ENCODE results near the gene AGXT.

AGXT gene

GRCh38 chr2:240869109-240869955 lies 708 bp downstream of the AGXT start:
- no peak for DNase-seq (ENCODE audit: low read depth, low spot score)

DNA sequence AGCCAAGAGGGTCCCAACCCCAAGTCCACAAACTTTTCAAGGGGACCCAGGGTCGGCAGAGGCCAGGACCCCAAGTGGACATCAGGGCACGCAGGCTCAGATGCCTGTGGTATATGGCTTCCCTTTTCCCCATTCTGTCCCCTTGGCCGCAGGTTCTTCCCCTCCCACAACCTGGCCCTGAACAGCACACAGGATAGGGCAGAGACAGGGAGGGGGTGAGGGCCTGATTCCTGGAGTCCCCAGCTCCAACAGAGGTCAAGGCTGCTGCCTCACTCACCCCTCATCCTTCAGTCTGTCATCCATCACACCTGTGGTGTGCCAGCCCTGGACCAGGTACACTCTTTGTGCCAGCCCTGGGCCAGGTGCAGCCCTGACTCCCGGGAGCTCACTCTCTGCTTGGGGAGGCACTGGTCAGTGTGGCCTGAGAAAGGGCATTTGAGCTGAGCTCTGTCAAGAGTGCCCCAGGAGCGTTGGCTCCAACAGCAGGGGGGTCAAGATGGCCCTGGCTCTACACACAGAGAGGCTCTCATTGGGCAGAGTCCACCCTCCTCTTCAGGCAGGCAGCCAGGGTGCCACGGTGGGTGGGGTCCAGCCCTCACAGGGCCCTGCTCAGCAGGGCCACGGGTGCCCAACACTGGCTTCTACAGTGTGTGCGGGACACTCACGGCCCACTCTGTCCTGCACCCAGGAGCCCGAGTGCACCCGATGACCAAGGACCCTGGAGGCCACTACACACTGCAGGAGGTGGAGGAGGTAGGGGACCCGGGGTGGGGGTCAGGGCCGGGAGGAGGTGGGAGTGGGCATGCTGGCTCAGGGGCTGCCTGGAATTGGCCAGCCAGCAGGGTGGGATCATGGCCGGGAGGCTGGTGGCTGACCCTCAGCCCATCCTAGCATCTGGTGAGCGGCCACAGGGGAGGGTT lies 1.6 kb downstream of the AGXT start:
- no peak for DNase-seq (ENCODE audit: low read depth, low spot score)

DNA sequence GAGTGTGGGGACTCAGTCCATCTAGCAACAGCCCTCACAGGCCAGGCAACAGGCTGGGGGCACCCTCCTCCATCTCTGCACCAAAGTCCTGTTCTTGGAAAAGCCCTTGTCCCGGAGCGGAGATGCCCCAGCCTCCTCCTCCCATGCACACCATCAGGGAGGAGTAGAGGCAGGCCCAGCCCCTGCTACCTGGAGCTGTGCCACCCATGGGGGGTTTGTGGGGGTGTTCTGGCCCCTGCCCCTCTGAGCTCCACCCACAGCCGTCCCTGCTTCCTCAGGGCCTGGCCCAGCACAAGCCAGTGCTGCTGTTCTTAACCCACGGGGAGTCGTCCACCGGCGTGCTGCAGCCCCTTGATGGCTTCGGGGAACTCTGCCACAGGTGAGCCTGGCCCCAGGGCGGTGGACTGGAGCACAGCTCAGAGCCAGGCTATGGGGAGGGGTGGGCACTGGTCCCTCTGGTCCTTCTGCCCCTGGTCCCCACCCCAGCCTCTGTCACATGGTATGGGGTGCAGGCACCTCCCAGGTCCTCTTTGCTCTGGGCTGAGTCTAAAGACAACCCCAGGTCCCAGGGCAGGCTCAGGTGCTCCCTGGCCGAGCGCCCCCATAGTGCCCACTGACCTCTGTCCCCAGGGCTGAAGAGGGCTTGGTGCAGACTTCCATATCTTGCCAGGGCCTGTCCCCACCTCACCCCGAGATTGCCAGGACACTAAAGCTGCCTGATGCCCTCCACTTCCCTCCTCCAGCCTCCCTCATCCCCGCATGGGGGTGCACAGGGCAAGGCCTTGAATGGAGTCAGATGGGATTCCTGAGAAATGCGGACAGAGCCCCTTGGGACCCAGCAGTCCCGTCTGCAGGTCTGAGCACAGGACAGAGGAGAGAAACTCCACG lies 2.7 kb downstream of the AGXT start:
- no peak for DNase-seq (ENCODE audit: low read depth, low spot score)

DNA sequence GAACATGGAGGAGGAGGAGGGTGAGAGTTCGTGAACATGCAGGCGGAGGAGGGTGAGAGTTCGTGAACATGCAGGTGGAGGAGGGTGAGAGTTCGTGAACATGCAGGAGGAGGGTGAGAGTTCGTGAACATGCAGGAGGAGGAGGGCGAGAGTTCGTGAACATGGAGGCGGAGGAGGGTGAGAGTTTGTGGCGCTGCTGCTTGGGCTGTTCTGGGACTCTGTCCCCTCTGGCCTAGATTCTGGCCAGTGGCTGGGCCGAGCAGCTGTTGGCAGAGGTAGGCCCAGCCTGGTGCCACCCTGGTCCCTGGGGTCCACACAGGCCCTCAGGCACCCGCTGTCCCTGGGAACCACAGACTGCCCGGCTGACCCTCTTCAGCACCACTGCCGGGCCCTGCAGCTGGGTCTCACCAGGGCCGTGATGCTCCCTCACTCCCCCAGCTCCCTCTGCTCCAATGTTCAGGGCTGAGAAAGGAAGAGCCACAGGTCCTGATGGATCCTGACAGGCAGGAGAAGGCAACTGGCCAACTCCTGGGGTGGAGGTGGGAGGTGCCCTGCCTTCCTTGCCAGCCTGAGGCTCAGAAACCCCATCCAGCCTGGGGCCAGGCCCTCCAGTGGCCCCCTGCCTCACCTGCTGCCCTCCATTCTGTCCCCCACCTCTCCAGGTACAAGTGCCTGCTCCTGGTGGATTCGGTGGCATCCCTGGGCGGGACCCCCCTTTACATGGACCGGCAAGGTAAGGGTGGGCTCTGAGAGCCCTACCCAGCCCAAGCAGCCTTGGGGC lies 3.9 kb downstream of the AGXT start:
- DNase-seq (ENCODE audit: low read depth, low spot score), result no peak

- DNase-seq (ENCODE audit: low read depth, low spot score), result no peak
Observed at GRCh38 chr2:240873098-240873788, 4.6 kb downstream of the AGXT start.

DNA sequence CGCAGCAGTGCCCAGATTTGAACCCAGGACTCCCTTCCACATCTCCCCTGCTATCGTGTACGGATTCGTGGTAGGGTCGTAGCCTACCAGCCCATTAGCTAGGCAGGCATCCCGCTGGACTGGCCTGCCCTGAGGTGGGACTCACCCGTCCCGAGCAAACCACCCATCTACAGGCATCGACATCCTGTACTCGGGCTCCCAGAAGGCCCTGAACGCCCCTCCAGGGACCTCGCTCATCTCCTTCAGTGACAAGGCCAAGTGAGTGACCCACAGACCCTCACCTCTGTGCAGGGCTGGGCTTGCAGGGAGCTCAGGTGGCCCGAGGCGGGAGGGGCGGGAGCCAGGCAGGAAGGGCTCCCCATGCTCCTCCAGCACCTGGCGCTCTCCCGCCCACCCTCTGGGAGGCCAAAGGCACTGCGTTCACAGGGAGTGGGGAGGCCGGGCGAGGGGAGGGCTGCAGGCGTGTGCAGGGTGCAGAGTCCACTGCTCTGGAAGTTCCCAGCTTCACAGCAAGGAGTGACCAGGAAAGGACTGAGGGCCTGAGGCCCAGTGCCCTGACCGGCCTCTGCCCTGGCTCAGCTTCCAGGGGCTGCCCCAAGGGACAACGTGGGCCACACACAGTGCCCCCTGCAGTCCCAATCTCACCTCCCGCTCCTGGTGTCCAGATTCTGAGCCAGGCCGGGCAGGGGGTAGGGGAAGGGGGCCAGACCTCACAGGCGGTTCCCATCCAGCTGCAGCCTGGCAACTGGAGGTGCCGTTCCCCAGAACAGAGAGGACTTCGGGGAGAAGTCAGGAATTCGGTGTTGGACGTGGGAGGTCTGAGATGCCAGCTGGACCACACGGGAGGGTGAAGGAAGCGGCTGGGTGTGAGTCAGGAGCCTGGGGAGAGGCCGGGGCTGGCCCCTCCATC lies 5.4 kb downstream of the AGXT start:
- no peak for DNase-seq (ENCODE audit: low read depth, low spot score)

DNA sequence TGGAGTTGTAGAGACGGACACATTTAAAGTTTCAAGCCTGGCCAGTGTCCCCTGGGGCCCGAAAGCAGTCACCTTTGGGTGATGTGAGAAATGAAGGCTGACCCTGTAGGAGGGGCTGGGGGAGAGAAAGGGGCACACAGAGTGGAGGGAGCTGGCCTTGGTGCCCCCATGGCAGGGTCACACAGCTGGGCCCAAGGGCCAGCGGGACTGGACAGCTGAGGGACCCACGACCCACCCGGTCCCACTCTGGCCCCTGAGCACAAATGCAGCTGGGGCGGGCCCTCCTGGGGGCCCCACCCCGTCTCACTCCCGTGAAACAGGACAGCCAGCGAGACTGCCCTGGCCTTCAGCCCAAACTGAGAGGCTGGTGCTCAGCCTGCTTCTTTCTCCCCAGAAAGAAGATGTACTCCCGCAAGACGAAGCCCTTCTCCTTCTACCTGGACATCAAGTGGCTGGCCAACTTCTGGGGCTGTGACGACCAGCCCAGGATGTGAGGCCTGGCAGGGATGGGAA lies 6.1 kb downstream of the AGXT start:
- no peak for DNase-seq (ENCODE audit: low read depth, low spot score)

- no peak for DNase-seq (ENCODE audit: low read depth, low spot score)
Observed at GRCh38 chr2:240875228-240876034, 6.8 kb downstream of the AGXT start.

GRCh38 chr2:240876035-240876474 lies 7.4 kb downstream of the AGXT start:
- DNase-seq (ENCODE audit: low read depth, low spot score), result no peak

DNA sequence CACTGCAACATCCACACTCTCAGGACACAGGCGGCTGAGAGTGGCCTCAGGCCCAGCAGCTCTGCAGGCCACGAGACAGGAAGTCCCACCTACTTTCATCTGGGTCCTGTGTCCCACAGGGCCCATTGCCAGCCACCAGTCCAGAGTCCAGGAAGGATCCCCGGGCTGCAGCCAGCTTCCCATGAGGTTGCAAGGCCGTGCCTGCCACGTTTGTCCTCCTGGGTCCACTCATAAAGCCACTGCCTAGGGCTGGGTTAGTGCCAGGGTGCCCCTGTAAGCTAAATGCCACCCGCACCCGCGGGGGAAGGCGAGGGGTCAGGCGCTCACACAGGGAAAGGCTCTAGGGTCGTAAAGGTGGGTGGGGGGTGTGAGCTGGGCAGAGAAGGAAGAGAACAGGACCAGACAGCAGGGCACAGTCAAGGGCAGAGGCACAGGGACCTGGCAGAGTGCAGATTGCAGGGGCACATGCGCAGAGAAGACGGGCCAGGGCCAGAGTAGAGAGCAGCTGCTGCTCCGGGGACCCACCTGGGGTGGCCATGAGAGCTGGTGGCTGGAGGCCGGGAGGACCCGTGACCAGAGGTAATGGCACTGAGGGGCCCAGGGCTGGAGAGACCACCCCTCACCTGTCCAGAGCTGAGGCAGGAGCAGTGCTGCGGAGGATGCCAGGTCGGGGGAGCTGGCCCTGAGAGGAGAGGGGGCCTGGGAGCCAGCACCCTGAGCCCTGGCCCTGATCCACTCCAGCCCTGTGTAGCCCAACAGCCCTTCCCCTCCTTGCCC lies 8.0 kb downstream of the AGXT start:
- no peak for DNase-seq (ENCODE audit: low read depth, low spot score)

DNA sequence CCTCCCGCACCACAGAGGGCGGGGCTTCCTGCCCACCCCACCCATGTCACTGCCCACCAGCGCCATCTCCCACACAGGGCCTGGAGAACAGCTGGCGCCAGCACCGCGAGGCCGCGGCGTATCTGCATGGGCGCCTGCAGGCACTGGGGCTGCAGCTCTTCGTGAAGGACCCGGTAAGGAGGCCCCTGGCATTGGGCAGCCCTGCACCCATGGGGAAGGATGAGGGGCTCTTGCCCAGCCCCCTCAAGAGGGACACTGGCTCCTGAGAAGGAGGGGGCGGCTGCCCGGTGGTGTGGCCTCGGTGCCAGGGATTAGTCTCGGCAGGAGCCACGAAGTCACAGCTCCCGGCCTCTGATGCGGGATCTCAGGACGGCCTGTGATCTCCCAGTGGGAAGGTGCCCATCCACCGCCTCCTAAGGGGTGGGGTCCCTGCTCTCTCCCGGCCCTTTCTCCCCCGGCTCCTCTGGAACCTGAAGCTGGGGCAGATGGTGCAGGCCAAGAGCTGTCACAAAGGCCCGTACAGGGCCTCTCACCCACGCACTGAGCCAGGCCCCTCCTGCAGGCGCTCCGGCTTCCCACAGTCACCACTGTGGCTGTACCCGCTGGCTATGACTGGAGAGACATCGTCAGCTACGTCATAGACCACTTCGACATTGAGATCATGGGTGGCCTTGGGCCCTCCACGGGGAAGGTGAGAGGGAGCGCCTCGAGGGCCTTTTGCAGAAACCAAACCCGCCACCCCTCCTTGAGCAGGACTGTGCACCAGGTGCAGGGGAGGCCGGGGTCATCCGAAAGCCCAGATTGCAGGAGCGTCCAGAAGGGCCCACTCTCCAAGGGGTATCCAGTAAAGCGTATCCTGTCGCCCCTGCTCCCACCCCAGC lies 9.1 kb downstream of the AGXT start:
- DNase-seq (ENCODE audit: low read depth, low spot score), result no peak

GRCh38 chr2:240878341-240878936 lies 9.8 kb downstream of the AGXT start:
- DNase-seq (ENCODE audit: low read depth, low spot score), result no peak

- no peak for DNase-seq (ENCODE audit: low read depth, low spot score)
Observed at GRCh38 chr2:240879105-240879504, 10.5 kb downstream of the AGXT start.

- DNase-seq (ENCODE audit: low read depth, low spot score), result no peak
Observed at GRCh38 chr2:240881913-240882312, 13.3 kb downstream of the AGXT start.

DNA sequence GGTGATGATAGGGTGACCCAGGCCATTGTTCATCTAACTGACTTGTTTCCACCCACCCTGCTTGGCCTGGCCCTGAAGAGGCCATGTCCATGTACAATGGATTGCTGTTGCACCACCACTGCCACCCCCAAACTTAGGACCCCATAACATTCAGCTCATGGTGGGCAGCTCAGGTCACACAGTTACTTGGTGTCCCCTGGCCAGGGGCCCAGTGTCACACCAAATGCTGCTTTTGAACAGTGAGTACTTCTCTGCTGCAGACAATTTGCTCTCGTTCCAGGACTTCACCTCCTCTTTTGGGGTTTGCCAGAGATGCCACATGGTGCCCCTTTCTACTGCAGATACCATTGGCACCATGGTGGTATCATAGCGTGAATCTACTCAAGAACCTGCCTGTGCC lies 15.6 kb downstream of the AGXT start:
- no peak for DNase-seq (ENCODE audit: low read depth, low spot score)

- no peak for DNase-seq (ENCODE audit: low read depth, low spot score)
Observed at GRCh38 chr2:240884745-240885144, 16.1 kb downstream of the AGXT start.

Measured in brain pericyte (primary cell).